Measurements from ENCODE around the gene ATL2.

DNA sequence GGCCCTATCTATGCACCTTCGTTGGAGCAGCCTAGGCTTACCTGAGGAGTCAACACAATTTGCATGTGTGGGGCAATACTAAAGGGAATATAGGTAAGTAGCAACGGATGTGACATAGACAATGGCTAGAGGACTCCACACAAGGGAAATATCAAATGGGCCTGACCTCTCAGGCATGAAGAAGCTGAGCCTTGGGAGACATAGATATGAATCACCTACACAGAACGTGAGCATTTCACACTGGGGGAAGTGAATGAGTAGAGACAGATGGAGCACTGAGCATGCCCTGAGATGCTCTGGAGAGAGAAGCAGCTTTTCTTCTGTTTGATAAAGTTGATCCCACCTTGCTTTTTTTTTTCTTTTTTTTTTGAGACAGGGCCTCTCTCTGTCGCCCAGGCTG lies 97.9 kb downstream of the ATL2 start:
- TF ChIP-seq, protein P1, sequence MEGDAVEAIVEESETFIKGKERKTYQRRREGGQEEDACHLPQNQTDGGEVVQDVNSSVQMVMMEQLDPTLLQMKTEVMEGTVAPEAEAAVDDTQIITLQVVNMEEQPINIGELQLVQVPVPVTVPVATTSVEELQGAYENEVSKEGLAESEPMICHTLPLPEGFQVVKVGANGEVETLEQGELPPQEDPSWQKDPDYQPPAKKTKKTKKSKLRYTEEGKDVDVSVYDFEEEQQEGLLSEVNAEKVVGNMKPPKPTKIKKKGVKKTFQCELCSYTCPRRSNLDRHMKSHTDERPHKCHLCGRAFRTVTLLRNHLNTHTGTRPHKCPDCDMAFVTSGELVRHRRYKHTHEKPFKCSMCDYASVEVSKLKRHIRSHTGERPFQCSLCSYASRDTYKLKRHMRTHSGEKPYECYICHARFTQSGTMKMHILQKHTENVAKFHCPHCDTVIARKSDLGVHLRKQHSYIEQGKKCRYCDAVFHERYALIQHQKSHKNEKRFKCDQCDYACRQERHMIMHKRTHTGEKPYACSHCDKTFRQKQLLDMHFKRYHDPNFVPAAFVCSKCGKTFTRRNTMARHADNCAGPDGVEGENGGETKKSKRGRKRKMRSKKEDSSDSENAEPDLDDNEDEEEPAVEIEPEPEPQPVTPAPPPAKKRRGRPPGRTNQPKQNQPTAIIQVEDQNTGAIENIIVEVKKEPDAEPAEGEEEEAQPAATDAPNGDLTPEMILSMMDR (IDR thresholded peaks at IDR 0.05): no peak
- no peak for TF ChIP-seq POLR2A (IDR thresholded peaks at IDR 0.05)
- TF ChIP-seq EP300 (IDR thresholded peaks at IDR 0.05): no peak
